ENCODE measurements around the gene POLH. TPM values are rescaled to one million over a fixed set of nuclear protein-coding genes. Genes with fewer than 3 reads are reported as not detected.

Gene POLH
- total RNA-seq, 3 donors from 2014 or later (not counting 1 experiment from before 2014, with no cell fraction given): 7.7 to 11.2 (median 7.8) TPM

- WGBS (ENCODE audit: insufficient coverage): 97% methylated on average over 12 of the region's 12 CpGs
These were observed 45.3 kb downstream of the POLH start for GRCh38 chr6:43621078-43621835.

GRCh38 chr6:43621836-43622180 is 45.8 kb downstream of the POLH start:
- WGBS (ENCODE audit: insufficient coverage): 98% methylated on average over 10 of the region's 10 CpGs
- no peak overlapping the region for H3K27ac ChIP-seq (ENCODE audit: low read length)
- Mint-ChIP-seq H3K4me3 (no peak overlapping the region), H3K27me3 (ENCODE audit: low read depth in 2 of 2) (no peaks in the 10 kb centered on the region), H3K36me3 (peaks cover 7% of the 10 kb centered on the region), H3K27ac (no peak overlapping the region), H3K4me1 (peaks cover 6 to 13% of the 10 kb centered on the region in 2 donors), H3K9me3 (no peaks in the 10 kb centered on the region)
- peaks cover 58% of the 10 kb centered on the region for H3K36me3 ChIP-seq (ENCODE audit: control insufficient read depth, insufficient read depth, low read length)
- intact Hi-C loops (cut with micrococcal nuclease): no loop called here
- H3K9me3 ChIP-seq (ENCODE audit: control insufficient read depth, insufficient read depth, low read length): no peaks in the 10 kb centered on the region
- H3K27me3 ChIP-seq (ENCODE audit: control insufficient read depth, insufficient read depth, low read length): no peaks in the 10 kb centered on the region
- TF ChIP-seq CTCF (IDR thresholded peaks at IDR 0.05): no peak
- H3K4me1 ChIP-seq (ENCODE audit: control insufficient read depth, insufficient read depth, low read length): peaks cover 7% of the 10 kb centered on the region
- no peak for DNase-seq
- no peak for ATAC-seq
- no peak overlapping the region for H3K4me3 ChIP-seq (ENCODE audit: low read length)

More at GRCh38 chr6:43621078-43621835, 45.3 kb downstream of the POLH start:
- no peaks in the 10 kb centered on the region for H3K27me3 Mint-ChIP-seq (ENCODE audit: low read depth in 2 of 2)
- DNase-seq (no peak), ATAC-seq (no peak)
- peaks cover under 1 to 7% of the 10 kb centered on the region in 2 donors for H3K4me1 Mint-ChIP-seq
- intact Hi-C loops (cut with micrococcal nuclease): no loop called here
- H3K9me3 Mint-ChIP-seq: no peaks in the 10 kb centered on the region
- H3K36me3 Mint-ChIP-seq: peaks cover 7% of the 10 kb centered on the region
- Histone ChIP-seq H3K4me1 (ENCODE audit: control insufficient read depth, insufficient read depth, low read length) (peaks cover 4% of the 10 kb centered on the region), H3K36me3 (ENCODE audit: control insufficient read depth, insufficient read depth, low read length) (peaks cover 58% of the 10 kb centered on the region), H3K27ac (ENCODE audit: low read length) (no peak overlapping the region), H3K27me3 (ENCODE audit: control insufficient read depth, insufficient read depth, low read length) (no peaks in the 10 kb centered on the region), H3K4me3 (ENCODE audit: low read length) (no peak overlapping the region), H3K9me3 (ENCODE audit: control insufficient read depth, insufficient read depth, low read length) (no peaks in the 10 kb centered on the region)
- no peak overlapping the region for H3K4me3 Mint-ChIP-seq
- H3K27ac Mint-ChIP-seq: peak overlapping the region in 1 of 2 donors; percentile 38
- TF ChIP-seq CTCF (IDR thresholded peaks at IDR 0.05): no peak

DNA sequence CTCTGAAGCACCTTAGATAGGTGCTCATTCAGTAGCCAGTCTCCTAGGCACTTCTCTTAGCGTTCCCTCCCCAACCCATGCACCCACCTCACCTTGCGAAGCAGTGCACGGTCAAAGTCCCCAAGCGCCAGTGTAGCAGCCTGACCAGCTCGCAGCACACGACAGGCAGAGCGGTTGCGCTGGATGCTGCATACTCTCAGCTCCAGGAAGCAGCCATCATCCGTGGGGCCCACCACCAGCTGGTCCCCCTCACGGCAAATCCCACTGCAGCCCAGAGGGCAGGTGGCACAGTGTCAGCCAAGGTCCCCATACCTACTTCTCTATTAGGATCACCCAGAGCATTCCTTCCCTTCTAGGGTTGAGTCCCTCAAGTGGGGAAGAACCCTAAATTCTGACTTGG is 46.6 kb downstream of the POLH start:
- no peak overlapping the region for H3K4me3 Mint-ChIP-seq
- no peak overlapping the region for H3K4me3 ChIP-seq (ENCODE audit: low read length)
- H3K4me1 Mint-ChIP-seq: peaks cover 14 to 20% of the 10 kb centered on the region in 2 donors
- H3K27me3 ChIP-seq (ENCODE audit: control insufficient read depth, insufficient read depth, low read length): no peaks in the 10 kb centered on the region
- DNase-seq (no peak), ATAC-seq (no peak)
- no peak overlapping the region for H3K27ac ChIP-seq (ENCODE audit: low read length)
- no peak for TF ChIP-seq CTCF (IDR thresholded peaks at IDR 0.05)
- intact Hi-C loops (cut with micrococcal nuclease): no loop called here
- WGBS (ENCODE audit: insufficient coverage): 97% methylated on average over 10 of the region's 10 CpGs
- no peaks in the 10 kb centered on the region for H3K9me3 Mint-ChIP-seq
- H3K36me3 ChIP-seq (ENCODE audit: control insufficient read depth, insufficient read depth, low read length): peaks cover 58% of the 10 kb centered on the region
- H3K4me1 ChIP-seq (ENCODE audit: control insufficient read depth, insufficient read depth, low read length): peaks cover 14% of the 10 kb centered on the region
- H3K36me3 Mint-ChIP-seq: peaks cover 7% of the 10 kb centered on the region
- no peaks in the 10 kb centered on the region for H3K27me3 Mint-ChIP-seq (ENCODE audit: low read depth in 2 of 2)
- H3K9me3 ChIP-seq (ENCODE audit: control insufficient read depth, insufficient read depth, low read length): no peaks in the 10 kb centered on the region
- H3K27ac Mint-ChIP-seq: no peak overlapping the region

All from natural killer cell (primary cell).